22Rv1 (cell line): Measurements from ENCODE around the gene NRIP3.

Experiments used
- CTCF ChIP-seq: fragments of 450-650 bp; IDR thresholded peaks from 2 replicates; pipeline ENCODE4 v1.5.1; 2017; ENCODE audit warnings: mild to moderate bottlenecking
- ZFX ChIP-seq: fragments of 450-650 bp; IDR thresholded peaks from 2 replicates; pipeline ENCODE4 v1.6.1; 2017; ENCODE audit warnings: antibody characterized with exemption, borderline replicate concordance

GRCh38 chr11:9030601-9031000 is 26.8 kb upstream of the NRIP3 start:
- no peak for TF ChIP-seq CTCF
- no peak for TF ChIP-seq ZFX
